GM06990 (cell line): ENCODE results near the gene RIPOR2.
"Not testable (repeated sequence)": the region's sequence is repeated elsewhere in the genome, so short reads cannot be mapped to it uniquely, and the experiment has no call there.

ENCODE experiments used
- DNase-seq: peaks from one replicate; pipeline ENCODE4 v3.0.0-alpha.2; 2011; ENCODE audit not compliant: insufficient read length; ENCODE audit errors: extremely low read depth
- H3K27me3 ChIP-seq: replicated peaks from 2 replicates; pipeline ENCODE4 v1.6.0; 2011; ENCODE audit warnings: low read length; ENCODE audit not compliant: control insufficient read depth, insufficient read depth
- H3K36me3 ChIP-seq: 2 replicates; pipeline ENCODE4 v1.5.1; 2011; ENCODE audit warnings: low read length; ENCODE audit not compliant: control insufficient read depth, insufficient read depth
- H3K4me3 ChIP-seq: replicated peaks from 2 replicates; pipeline ENCODE4 v1.5.1; 2011; ENCODE audit warnings: low read depth, mild to moderate bottlenecking, control low read depth, low read length
- CTCF ChIP-seq: IDR thresholded peaks from 2 replicates; pipeline ENCODE4 v1.5.1; 2011; ENCODE audit warnings: low read length, control low read depth, mild to moderate bottlenecking, inconsistent platforms; ENCODE audit not compliant: insufficient read depth, poor library complexity, severe bottlenecking

RIPOR2 gene

DNA sequence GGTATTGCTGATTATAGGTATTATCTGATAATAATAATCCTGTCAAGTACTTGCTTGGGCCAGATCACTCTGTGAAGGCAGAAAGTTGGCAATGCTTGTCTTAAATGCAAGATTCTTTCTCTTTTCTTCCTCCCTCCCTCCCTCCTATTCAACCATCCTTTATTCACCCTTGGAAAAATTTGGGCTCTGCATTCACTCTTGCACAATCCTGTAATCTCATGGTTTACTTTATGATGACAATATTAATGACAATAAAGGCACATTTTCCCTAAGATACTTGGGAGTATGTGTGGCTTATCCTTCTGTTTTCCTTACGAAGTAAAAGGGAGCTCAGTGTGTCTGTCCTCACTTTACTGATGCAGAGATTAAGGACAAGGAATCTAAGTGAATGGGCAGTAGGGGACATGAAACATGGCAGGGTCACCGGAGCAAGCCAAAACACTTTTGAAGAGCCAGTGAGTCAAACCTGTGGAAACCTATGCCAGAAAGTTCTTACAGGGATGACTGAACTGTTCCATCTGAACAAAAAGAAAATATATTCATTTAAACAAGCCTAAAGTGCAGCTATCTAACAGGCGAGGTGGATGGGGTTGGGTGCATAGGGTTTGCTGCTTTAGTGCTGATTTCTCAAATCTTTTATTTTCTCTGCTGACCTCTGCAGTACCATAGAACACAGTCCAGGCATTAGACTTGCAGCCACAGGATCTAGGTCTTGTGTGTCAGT is 14.6 kb upstream of the RIPOR2 start:
- DNase-seq: no peak
- Histone ChIP-seq H3K27me3 (no peaks in the 10 kb centered on the region), H3K4me3 (no peak overlapping the region), H3K36me3 (no peaks in the 10 kb centered on the region)
- no peak for TF ChIP-seq CTCF

- TF ChIP-seq CTCF: no peak
- no peak overlapping the region; the same call in 1 of the 2 replicates for H3K4me3 ChIP-seq
Observed at GRCh38 chr6:24949020-24949569, 13.3 kb upstream of the RIPOR2 start.

DNA sequence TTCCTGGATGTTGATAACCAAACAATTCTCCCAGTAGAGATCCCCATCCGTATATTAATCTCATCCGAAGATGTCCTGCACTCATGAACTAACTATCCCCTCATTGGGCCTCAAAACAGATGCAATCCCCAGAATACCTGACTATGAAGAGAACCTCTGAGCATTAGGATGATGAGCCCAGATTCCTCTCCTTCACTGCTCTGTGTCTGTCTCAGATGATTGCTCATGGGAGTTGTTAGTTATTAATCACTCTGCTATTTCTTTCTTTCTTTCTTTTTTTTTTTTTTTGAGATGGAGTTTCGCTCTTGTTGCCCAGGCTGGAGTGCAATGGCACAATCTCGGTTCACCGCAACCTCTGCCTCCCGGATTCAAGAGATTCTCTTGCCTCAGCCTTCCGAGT is 12.5 kb upstream of the RIPOR2 start:
- not testable (repeated sequence) for H3K4me3 ChIP-seq, H3K27me3 ChIP-seq, DNase-seq, H3K36me3 ChIP-seq

More at GRCh38 chr6:24949020-24949569, 13.3 kb upstream of the RIPOR2 start:
- no peaks in the 10 kb centered on the region for H3K27me3 ChIP-seq
- peak; percentile 88 for DNase-seq
- H3K36me3 ChIP-seq: no peaks in the 10 kb centered on the region

- no peaks in the 10 kb centered on the region for H3K36me3 ChIP-seq
- DNase-seq: no peak
- TF ChIP-seq CTCF: no peak
- no peaks in the 10 kb centered on the region for H3K27me3 ChIP-seq
- H3K4me3 ChIP-seq: no peak overlapping the region
Observed at GRCh38 chr6:24947636-24948035, 11.9 kb upstream of the RIPOR2 start.

DNA sequence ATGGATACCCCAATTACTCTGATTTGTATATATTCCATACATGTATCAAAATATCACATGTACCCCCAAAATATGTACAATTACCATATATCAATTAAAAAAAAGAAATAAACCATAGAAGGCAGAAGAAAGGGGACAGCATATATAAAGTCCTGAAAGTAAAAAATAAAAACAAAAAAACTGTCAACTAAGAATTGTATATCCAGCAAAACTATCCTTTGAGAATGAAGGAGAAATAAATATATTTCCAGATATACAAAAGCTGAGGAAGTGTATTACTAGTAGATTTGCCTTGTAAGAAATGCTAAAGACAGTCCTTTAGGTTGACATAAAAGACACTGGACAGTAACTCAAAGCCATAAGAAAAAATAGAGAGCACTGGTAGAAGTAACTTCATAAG is 9.3 kb upstream of the RIPOR2 start:
- no peak overlapping the region for H3K4me3 ChIP-seq
- H3K36me3 ChIP-seq: no peaks in the 10 kb centered on the region
- no peak for TF ChIP-seq CTCF
- DNase-seq: no peak
- H3K27me3 ChIP-seq: no peaks in the 10 kb centered on the region

GRCh38 chr6:24943774-24944173 is 8.0 kb upstream of the RIPOR2 start:
- no peak for DNase-seq
- Histone ChIP-seq H3K36me3 (no peaks in the 10 kb centered on the region), H3K27me3 (no peaks in the 10 kb centered on the region), H3K4me3 (no peak overlapping the region)
- TF ChIP-seq CTCF: no peak
